Keratinocyte (primary cell): ENCODE results near the gene ACAP2. TPM values are rescaled to one million over a fixed set of nuclear protein-coding genes. Genes with fewer than 3 reads are reported as not detected.

Experiments
- DNase-seq: peaks from one replicate; pipeline ENCODE4 v3.0.0-alpha.2; 2011; ENCODE audit warnings: low read depth, missing footprints, low spot score
- FAIRE-seq: peaks from 2 replicates; lab custom pipeline; 2011; peaks lifted over from hg19 to GRCh38; lab: Jason Lieb, UNC
- H2AFZ ChIP-seq: 2 replicates; pipeline ENCODE4 v1.6.0; 2012; ENCODE audit warnings: low read length, control low read depth, inconsistent platforms; ENCODE audit not compliant: control insufficient read depth
- H3K27ac ChIP-seq: 2 replicates; pipeline ENCODE4 v1.5.1; 2011; ENCODE audit warnings: low read length; ENCODE audit not compliant: control insufficient read depth, insufficient read depth
- H3K27me3 ChIP-seq: 3 replicates; pipeline ENCODE4 v1.6.0; 2011; ENCODE audit warnings: low read length; ENCODE audit not compliant: control insufficient read depth, insufficient read depth; ENCODE audit errors: extremely low read depth
- H3K36me3 ChIP-seq, 2 experiments: 2 replicates in 1 of 2; 3 replicates in 1 of 2; pipeline ENCODE4 v1.5.1; 2011; ENCODE audit warnings: low read length in 2 of 2, mild to moderate bottlenecking in 1 of 2; ENCODE audit not compliant: control insufficient read depth in 2 of 2, insufficient read depth in 2 of 2; ENCODE audit errors: extremely low read depth in 1 of 2
- H3K4me1 ChIP-seq: 3 replicates; pipeline ENCODE4 v1.5.1; 2011; ENCODE audit warnings: low read length; ENCODE audit not compliant: control insufficient read depth, insufficient read depth; ENCODE audit errors: extremely low read depth
- H3K4me2 ChIP-seq: 3 replicates; pipeline ENCODE4 v1.6.0; 2011; ENCODE audit warnings: low read depth, low read length; ENCODE audit not compliant: control insufficient read depth, insufficient read depth; ENCODE audit errors: extremely low read depth
- H3K4me3 ChIP-seq, 3 experiments: fragments of 200-600 bp in 1 of 3; sonication (generic) in 1 of 3; 2 replicates in 2 of 3; 3 replicates in 1 of 3; pipeline ENCODE4 v1.5.1; 2011 to 2016; ENCODE audit warnings: low read length in 3 of 3, mild to moderate bottlenecking in 3 of 3, control low read depth in 2 of 3, inconsistent platforms in 1 of 3, low read depth in 1 of 3, mixed read lengths in 1 of 3, mixed run types in 1 of 3, moderate library complexity in 1 of 3; ENCODE audit not compliant: control insufficient read depth in 2 of 3, insufficient read depth in 2 of 3; ENCODE audit errors: extremely low read depth in 1 of 3
- H3K79me2 ChIP-seq: 2 replicates; pipeline ENCODE4 v1.6.0; 2012; ENCODE audit warnings: low read length; ENCODE audit not compliant: control insufficient read depth, insufficient read depth
- H3K9ac ChIP-seq: 3 replicates; pipeline ENCODE4 v1.6.0; 2011; ENCODE audit warnings: low read length; ENCODE audit not compliant: control insufficient read depth, insufficient read depth; ENCODE audit errors: extremely low read depth
- H3K9me1 ChIP-seq: 3 replicates; pipeline ENCODE4 v1.6.0; 2011; ENCODE audit warnings: low read length; ENCODE audit not compliant: control insufficient read depth, insufficient read depth; ENCODE audit errors: extremely low read depth
- H3K9me3 ChIP-seq: 2 replicates; pipeline ENCODE4 v1.5.1; 2012; ENCODE audit warnings: low read depth, low read length; ENCODE audit not compliant: control insufficient read depth
- H4K20me1 ChIP-seq: 3 replicates; pipeline ENCODE4 v1.6.0; 2011; ENCODE audit warnings: low read length; ENCODE audit not compliant: control insufficient read depth, insufficient read depth; ENCODE audit errors: extremely low read depth
- EZH2 ChIP-seq: IDR thresholded peaks from one replicate; pipeline ENCODE4 v1.6.1; 2012; ENCODE audit warnings: inconsistent platforms, mild to moderate bottlenecking, low read length, moderate library complexity
- dilution Hi-C: fragments of 300-500 bp; cut with MboI; formaldehyde crosslinking; loops from one replicate; pipeline ENCODE4 v1.7.0; 2020; ENCODE audit warnings: low sequenced_read_pairs; ENCODE audit not compliant: extremely low pct_ligation_motif_present
- polyA plus RNA-seq, 5 experiments: library from polyadenylated mRNA; depleted of rRNA in 3 of 5; stranded (reverse) in 3 of 5; stranded (forward) in 1 of 5; unstranded in 1 of 5; fragments of >200 nt; gene quantifications; 1 replicate in 1 of 5; 2 replicates in 3 of 5; 3 replicates in 1 of 5; pipeline versions ENCODE4 v1.2.1 to v1.2.3, GENCODE V29; 2011 to 2012; ENCODE audit warnings: missing spikeins in 2 of 5, low read depth in 1 of 5, low replicate concordance in 1 of 5
- TF ChIP-seq, protein P1 (sequence below), 3 experiments: IDR thresholded peaks in 1 of 3; conservative IDR thresholded peaks in 1 of 3; optimal IDR thresholded peaks in 1 of 3; 2 replicates in 2 of 3; 3 replicates in 1 of 3; pipeline versions ENCODE3 to v1.5.1; 2011; ENCODE audit warnings: low read length in 3 of 3, mild to moderate bottlenecking in 3 of 3, moderate library complexity in 2 of 3, control low read depth in 1 of 3, inconsistent platforms in 1 of 3; ENCODE audit not compliant: insufficient read depth in 2 of 3; ENCODE audit errors: extremely low read depth in 1 of 3

The ACAP2 gene
- polyA plus RNA-seq, 1 donor (not counting 4 experiments of a cell fraction or from before 2014, with no cell fraction given), result 23.5 TPM

- H3K9ac ChIP-seq, result peak overlapping the region; percentile 49
- H3K36me3 ChIP-seq, result no peaks in the 10 kb centered on the region
- H3K4me3 ChIP-seq, result peak overlapping the region in 2 of 3 experiments; percentile 14 to 29
- no peaks in the 10 kb centered on the region for H3K9me3 ChIP-seq
- dilution Hi-C loops, result no loop called here
- H3K4me2 ChIP-seq, result peak overlapping the region; percentile 82
- no peaks in the 10 kb centered on the region for H3K27me3 ChIP-seq
- peaks cover 2% of the 10 kb centered on the region for H4K20me1 ChIP-seq
- H3K79me2 ChIP-seq, result peaks cover 40% of the 10 kb centered on the region
- no peak for TF ChIP-seq EZH2
- TF ChIP-seq, protein P1, sequence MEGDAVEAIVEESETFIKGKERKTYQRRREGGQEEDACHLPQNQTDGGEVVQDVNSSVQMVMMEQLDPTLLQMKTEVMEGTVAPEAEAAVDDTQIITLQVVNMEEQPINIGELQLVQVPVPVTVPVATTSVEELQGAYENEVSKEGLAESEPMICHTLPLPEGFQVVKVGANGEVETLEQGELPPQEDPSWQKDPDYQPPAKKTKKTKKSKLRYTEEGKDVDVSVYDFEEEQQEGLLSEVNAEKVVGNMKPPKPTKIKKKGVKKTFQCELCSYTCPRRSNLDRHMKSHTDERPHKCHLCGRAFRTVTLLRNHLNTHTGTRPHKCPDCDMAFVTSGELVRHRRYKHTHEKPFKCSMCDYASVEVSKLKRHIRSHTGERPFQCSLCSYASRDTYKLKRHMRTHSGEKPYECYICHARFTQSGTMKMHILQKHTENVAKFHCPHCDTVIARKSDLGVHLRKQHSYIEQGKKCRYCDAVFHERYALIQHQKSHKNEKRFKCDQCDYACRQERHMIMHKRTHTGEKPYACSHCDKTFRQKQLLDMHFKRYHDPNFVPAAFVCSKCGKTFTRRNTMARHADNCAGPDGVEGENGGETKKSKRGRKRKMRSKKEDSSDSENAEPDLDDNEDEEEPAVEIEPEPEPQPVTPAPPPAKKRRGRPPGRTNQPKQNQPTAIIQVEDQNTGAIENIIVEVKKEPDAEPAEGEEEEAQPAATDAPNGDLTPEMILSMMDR (optimal IDR thresholded peaks at IDR 0.05 in 1 of 3, IDR thresholded peaks at IDR 0.05 in 1 of 3, conservative IDR thresholded peaks at IDR 0.05 in 1 of 3; ENCODE audit: extremely low read depth in 1 of 3, insufficient read depth in 2 of 3, low read length in 3 of 3), result no peak
- no peaks in the 10 kb centered on the region for H3K9me1 ChIP-seq
- DNase-seq, result no peak
- peaks cover 24% of the 10 kb centered on the region for H3K4me1 ChIP-seq
- FAIRE-seq, result no peak
- H2AFZ ChIP-seq, result peak overlapping the region; percentile 79
- H3K27ac ChIP-seq, result peak overlapping the region; percentile 32
Observed at GRCh38 chr3:195443391-195443989, 670 bp upstream of the ACAP2 start.

GRCh38 chr3:195441992-195442572 is 738 bp downstream of the ACAP2 start:
- dilution Hi-C loops, result no loop called here
- TF ChIP-seq, protein P1 (optimal IDR thresholded peaks at IDR 0.05 in 1 of 3, IDR thresholded peaks at IDR 0.05 in 1 of 3, conservative IDR thresholded peaks at IDR 0.05 in 1 of 3; ENCODE audit: extremely low read depth in 1 of 3, insufficient read depth in 2 of 3, low read length in 3 of 3), result no peak
- TF ChIP-seq EZH2, result no peak
- peak overlapping the region; percentile 92 for H3K4me2 ChIP-seq
- peaks cover 4% of the 10 kb centered on the region for H4K20me1 ChIP-seq
- FAIRE-seq (no peak), DNase-seq (no peak)
- no peaks in the 10 kb centered on the region for H3K9me3 ChIP-seq
- peaks cover 27% of the 10 kb centered on the region for H3K4me1 ChIP-seq
- peak overlapping the region; percentile 69 to 92 (median 90) for H3K4me3 ChIP-seq
- H3K27me3 ChIP-seq, result no peaks in the 10 kb centered on the region
- H3K27ac ChIP-seq, result peak overlapping the region; percentile 72
- peaks cover 51% of the 10 kb centered on the region for H3K79me2 ChIP-seq
- H2AFZ ChIP-seq, result peak overlapping the region; percentile 84
- no peaks in the 10 kb centered on the region for H3K9me1 ChIP-seq
- no peaks in the 10 kb centered on the region for H3K36me3 ChIP-seq
- H3K9ac ChIP-seq, result peak overlapping the region; percentile 84
